KOPT-K1 (cell line): Measurements from ENCODE around the gene FSTL1.
"Not testable (repeated sequence)": the region's sequence is repeated elsewhere in the genome, so short reads cannot be mapped to it uniquely, and the experiment has no call there.

Experiments used
- H3K27ac ChIP-seq: fragments of 200-600 bp; sonication (generic); 2 replicates; pipeline ENCODE4 v1.5.1; 2016; ENCODE audit warnings: antibody characterized with exemption, mild to moderate bottlenecking, low read depth, low read length; ENCODE audit not compliant: poor library complexity, severe bottlenecking
- H3K36me3 ChIP-seq: fragments of 200-600 bp; sonication (generic); 2 replicates; pipeline ENCODE4 v1.5.1; 2017; ENCODE audit warnings: antibody characterized with exemption, mild to moderate bottlenecking, low read length, moderate library complexity; ENCODE audit not compliant: insufficient read depth
- H3K9me3 ChIP-seq: fragments of 200-600 bp; sonication (generic); 2 replicates; pipeline ENCODE4 v1.5.1; 2017; ENCODE audit warnings: antibody characterized with exemption, low read length, mild to moderate bottlenecking; ENCODE audit not compliant: insufficient read depth, poor library complexity, severe bottlenecking

FSTL1 gene

DNA sequence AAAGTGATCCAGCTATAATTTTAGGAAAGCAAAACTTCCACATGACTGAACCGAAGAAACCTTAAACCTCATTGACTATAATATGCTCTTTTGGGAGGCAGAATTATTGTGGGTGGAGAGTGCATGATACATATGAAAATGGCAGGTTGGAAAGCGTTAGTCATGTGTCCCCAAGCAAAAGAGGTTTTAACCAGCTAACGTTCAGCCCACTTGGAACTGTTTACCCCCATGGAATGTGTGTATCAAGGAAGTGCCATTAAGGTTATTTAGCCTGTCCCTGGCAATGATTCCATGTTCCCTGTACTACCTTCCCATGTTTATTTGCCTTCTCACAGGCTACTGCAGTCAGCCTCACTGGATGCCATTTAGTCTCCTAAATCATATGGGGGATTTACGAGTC lies 57.5 kb downstream of the FSTL1 start:
- no peaks in the 10 kb centered on the region for H3K36me3 ChIP-seq
- no peak overlapping the region for H3K27ac ChIP-seq
- no peaks in the 10 kb centered on the region for H3K9me3 ChIP-seq

DNA sequence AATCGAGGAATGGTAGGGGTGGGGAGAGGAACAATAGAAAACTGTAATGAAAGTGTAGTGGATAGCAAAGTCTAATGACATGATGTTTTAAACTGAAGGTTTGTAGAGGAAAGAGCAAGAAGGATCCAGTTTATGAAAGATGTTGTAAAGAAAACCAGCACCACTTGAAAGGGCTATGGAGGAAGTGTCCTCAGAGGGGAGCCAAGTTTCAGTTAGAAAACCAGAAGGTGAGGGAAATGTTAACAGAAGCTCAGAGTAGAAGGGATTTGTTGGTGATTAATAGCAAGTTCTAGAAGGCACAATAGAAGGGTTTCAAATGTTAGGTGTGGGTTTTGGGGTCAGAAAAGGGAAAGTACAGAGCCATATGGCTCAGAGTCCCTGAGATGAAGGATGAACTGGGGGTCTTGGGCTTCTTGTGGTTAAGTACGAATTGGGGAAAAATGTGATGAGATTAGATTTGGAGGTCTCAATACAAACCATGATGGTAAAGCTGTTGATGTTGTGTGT lies 67.8 kb downstream of the FSTL1 start:
- Histone ChIP-seq H3K36me3 (no peaks in the 10 kb centered on the region), H3K27ac (peak overlapping the region; percentile 33), H3K9me3 (no peaks in the 10 kb centered on the region)

DNA sequence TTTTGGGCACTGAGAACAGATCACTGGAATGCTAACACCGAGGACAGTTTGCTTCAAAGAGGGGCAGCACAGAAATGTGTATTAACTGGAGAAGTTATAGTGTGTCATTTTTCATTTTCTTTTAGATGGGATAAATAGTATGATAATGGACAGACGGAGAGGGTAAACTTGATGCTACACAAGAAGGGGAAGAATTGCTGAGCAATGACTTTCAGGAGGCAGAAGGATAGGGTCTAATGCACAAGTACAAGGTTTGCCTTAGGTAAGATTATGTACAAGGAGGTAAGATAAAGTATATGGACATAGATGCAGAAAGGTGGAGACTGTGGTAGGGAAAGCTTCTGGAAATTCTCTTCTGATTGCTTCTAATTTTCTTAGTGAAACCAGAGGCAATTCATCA lies 69.3 kb downstream of the FSTL1 start:
- no peaks in the 10 kb centered on the region for H3K36me3 ChIP-seq
- no peaks in the 10 kb centered on the region for H3K9me3 ChIP-seq
- no peak overlapping the region for H3K27ac ChIP-seq

DNA sequence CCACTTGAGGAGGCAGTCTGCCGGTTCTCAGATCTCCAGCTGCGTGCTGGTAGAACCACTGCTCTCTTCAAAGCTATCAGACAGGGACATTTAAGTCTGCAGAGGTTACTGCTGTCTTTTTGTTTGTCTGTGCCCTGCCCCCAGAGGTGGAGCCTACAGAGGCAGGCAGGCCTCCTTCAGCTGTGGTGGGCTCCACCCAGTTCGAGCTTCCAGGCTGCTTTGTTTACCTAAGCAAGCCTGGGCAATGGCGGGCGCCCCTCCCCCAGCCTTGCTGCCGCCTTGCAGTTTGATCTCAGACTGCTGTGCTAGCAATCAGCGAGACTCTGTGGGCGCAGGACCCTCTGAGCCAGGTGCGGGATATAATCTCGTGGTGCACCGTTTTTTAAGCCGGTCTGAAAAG lies 72.8 kb downstream of the FSTL1 start:
- H3K36me3 ChIP-seq, H3K27ac ChIP-seq, H3K9me3 ChIP-seq: not testable (repeated sequence)

- no peaks in the 10 kb centered on the region for H3K36me3 ChIP-seq
- H3K27ac ChIP-seq, result no peak overlapping the region
- H3K9me3 ChIP-seq, result no peaks in the 10 kb centered on the region
Observed at GRCh38 chr3:120370463-120370862, 80.3 kb downstream of the FSTL1 start.

DNA sequence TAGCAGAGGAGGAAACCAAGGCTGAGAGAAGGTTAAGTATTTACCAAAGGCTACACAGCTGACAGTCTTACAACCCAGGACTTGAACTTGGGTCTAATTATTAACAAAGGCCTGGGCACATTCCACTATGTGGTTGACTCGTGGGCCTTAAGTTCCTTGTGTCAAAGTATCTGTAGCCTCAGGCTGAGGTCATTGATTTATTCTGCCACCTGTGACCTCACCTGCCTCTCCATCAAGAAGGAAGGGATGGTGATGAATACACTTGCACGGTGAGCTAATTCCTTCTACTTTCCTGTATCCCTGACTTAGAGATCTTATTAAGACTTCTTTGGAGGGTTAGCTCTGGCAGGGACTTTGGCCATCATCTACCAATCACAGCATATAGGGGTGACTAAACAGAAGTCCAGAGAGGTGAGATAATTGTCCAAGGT lies 81.7 kb downstream of the FSTL1 start:
- no peaks in the 10 kb centered on the region for H3K9me3 ChIP-seq

DNA sequence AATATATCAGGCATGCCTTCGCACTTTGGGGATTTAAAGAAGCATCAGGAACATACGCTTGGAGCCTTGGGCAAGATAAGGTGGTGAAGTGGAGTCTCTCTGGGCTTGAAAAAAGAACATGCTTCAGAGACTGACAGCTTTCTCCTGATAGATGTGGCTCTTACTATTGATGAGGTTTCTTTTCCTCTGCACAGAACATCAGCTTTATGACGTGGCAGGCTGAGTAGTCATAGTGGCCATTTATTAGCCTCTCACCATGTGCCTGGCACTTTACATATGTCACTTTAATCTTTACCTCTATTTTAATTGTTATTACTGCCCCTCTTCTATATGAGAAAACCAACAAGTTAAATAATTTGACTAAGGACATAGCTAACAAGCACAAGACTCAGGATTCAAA lies 82.6 kb downstream of the FSTL1 start:
- Histone ChIP-seq H3K9me3 (no peaks in the 10 kb centered on the region), H3K36me3 (no peaks in the 10 kb centered on the region), H3K27ac (no peak overlapping the region)

More for the DNA sequence above, 81.7 kb downstream of the FSTL1 start:
- no peak overlapping the region for H3K27ac ChIP-seq
- no peaks in the 10 kb centered on the region for H3K36me3 ChIP-seq

DNA sequence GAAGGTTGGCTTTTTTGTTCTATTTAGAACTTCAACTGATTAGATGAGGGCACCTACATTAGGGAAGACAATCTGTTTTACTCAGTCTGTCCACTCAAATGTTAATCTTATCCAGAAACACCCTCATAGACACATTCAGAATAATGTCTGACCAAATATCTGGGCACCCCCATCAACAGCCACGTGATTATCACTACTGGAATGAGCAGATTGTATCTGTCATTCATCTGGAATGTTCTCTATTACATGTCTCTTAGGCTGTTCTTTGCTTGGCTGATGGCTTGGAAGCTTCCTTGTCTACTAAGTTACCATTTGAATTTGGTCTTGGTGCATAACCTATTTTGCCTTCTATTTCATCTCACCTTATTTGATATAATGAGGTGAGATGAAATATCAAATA lies 86.0 kb downstream of the FSTL1 start:
- H3K27ac ChIP-seq, result no peak overlapping the region
- H3K36me3 ChIP-seq, result no peaks in the 10 kb centered on the region
- no peaks in the 10 kb centered on the region for H3K9me3 ChIP-seq

- Histone ChIP-seq H3K9me3 (no peaks in the 10 kb centered on the region), H3K27ac (no peak overlapping the region), H3K36me3 (no peaks in the 10 kb centered on the region)
Observed at GRCh38 chr3:120364101-120364500, 86.7 kb downstream of the FSTL1 start.

DNA sequence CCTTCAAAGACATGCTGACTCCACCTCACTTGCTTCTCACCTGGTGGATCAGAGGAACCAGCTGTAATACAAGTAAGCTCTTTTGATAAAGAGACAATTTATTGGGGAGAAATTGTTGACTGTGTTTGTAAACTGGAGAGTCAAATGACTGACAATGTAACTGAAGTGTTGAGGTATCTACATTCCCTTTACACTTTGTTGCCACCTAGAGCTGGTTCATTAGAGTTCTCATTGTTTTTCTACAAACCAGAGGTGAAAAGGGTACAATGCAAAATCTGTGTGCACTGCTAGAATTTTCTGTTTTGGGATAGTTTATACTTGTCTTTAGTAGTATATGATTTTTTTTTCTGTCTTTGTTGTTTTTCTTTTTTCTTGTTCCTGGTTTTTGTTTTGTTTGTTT lies 93.0 kb downstream of the FSTL1 start:
- no peaks in the 10 kb centered on the region for H3K9me3 ChIP-seq
- H3K27ac ChIP-seq, result no peak overlapping the region
- no peaks in the 10 kb centered on the region for H3K36me3 ChIP-seq

DNA sequence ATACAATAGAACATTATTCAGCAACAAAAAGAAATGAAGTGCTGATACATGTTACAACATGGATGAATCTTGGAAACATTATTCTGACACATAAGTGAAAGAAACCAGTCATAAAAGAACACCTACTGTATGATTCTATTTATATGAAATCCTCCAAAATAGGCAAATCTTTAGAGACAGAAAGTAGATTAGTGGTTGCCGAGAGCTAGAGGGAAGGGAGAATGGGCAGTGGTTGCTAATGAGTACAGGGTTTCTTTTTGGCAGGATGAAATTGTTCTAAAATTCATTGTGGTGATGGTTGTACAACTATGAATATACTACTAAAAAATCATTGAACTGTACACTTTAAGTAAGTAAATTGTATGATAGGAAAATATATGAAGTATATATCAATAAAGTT lies 95.3 kb downstream of the FSTL1 start:
- Histone ChIP-seq H3K27ac (no peak overlapping the region), H3K36me3 (no peaks in the 10 kb centered on the region), H3K9me3 (no peaks in the 10 kb centered on the region)

DNA sequence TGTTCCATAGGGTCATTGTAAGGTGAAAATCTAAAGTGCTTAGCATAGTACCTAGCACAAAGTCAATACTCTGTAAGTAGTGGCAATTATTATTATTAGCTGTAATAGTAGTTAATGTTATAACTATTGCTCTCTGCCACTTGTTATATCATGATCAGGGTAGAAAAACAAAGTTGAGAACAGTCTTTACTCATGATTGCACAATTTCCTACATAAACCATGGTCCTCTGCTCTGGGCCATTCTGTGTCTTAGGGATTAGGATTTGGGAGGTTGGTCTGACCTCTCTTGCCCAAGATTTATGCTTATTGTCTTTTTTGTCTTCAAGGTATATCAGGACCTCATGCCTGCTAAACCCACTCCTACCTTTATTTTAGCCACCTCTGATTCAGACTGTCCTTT lies 97.3 kb downstream of the FSTL1 start:
- Histone ChIP-seq H3K27ac (no peak overlapping the region), H3K9me3 (no peaks in the 10 kb centered on the region), H3K36me3 (no peaks in the 10 kb centered on the region)

DNA sequence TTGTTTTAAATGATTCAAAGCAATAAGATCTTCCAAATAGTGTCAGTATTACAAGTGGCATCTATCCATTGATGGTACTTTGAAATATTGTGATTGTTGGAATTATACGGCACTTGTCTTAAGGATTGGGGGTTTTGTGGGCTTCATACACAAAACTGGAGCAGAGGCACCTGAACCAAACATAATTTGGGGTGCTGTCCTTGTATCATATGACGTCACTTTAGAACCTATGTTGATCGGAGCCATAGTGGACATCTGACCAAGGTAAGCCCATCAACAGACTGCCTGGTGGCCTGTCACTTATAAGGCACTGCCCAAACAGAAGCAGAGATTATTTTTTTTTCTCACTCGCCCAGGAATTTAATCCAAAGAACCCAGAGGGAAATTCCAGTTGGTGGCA lies 98.8 kb downstream of the FSTL1 start:
- peaks cover under 1% of the 10 kb centered on the region for H3K36me3 ChIP-seq
- H3K27ac ChIP-seq, result no peak overlapping the region
- H3K9me3 ChIP-seq, result no peaks in the 10 kb centered on the region

- H3K27ac ChIP-seq, result no peak overlapping the region
- no peaks in the 10 kb centered on the region for H3K9me3 ChIP-seq
- H3K36me3 ChIP-seq, result peaks cover 16% of the 10 kb centered on the region
Observed at GRCh38 chr3:120350401-120350941, 100.3 kb downstream of the FSTL1 start.

GRCh38 chr3:120349855-120350125 lies 101.0 kb downstream of the FSTL1 start:
- no peaks in the 10 kb centered on the region for H3K9me3 ChIP-seq
- peak overlapping the region; percentile 92 for H3K27ac ChIP-seq
- peaks cover 22% of the 10 kb centered on the region for H3K36me3 ChIP-seq

DNA sequence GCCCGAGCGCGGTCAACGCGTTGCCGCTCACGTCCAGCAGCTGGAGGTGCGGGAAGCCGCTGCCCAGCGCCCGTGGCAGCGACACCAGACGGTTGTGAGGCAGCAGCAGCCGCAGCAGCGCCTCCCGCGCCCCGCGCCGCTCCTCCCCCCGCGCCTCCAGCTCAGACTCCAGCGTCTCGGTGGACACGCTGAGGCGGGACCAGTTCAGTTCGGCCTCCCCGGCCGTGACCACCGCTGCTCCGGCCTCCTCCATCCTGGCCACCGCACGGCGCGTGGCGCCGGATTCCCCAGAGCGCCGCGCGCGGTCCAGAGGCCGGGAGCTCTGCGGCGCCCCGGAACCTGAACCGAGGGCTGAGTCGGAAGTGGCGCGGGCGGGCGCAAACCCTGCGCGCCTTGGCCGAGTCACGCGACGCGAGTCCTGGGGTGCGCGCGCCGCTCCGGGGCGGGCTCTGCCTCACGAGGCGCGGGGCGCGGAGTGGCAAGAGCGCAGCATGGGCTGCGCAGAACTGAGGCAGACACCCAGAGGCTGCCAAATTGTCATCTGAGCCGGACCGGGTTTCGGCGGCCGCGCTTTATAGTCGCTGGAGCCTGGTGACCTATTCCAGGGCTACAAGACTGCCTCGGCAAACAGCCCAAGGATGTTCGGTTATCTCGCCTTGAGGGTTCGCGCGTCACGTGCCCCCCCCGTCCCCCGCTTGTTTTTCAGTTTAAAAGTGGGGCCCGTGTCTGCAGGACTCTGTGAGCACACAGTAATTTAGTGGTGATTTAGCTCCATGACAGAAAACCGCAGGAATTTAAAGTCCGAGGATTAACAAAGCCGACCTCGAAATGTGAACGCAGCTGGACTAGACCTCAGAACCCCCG lies 101.6 kb downstream of the FSTL1 start, which contains the start of gene LRRC58:
Gene LRRC58 (minus strand): TSS at position 364 of the 864 bp plus-strand sequence. CDS start 111 bp downstream, at position 253.
- Histone ChIP-seq H3K36me3 (peaks cover 22% of the 10 kb centered on the region), H3K9me3 (no peaks in the 10 kb centered on the region), H3K27ac (peak within 1 kb of the TSS; percentile 92)
